ENCODE data around the gene OXER1.

GRCh38 chr2:42775810-42776209 lies 11.9 kb upstream of the OXER1 start:
- TF ChIP-seq CTCF (conservative IDR thresholded peaks at IDR 0.05; ENCODE audit: low read depth, low read length) (no peak), EZH2 (IDR thresholded peaks at IDR 0.05; ENCODE audit: borderline replicate concordance, low read depth, low read length, poor library complexity, severe bottlenecking) (no peak)

Data from A673 (cell line).